ENCODE results near the gene CCNY. TPM values are rescaled to one million over a fixed set of nuclear protein-coding genes. Genes with fewer than 3 reads are reported as not detected.

Gene CCNY
- total and polyA plus RNA-seq, 2 experiments from 2014 or later = 38.9 to 79.9 TPM

GRCh38 chr10:35448687-35449662 lies 112.7 kb downstream of the CCNY start:
- H3K4me1 ChIP-seq (ENCODE audit: low read depth) = peaks cover 24% of the 10 kb centered on the region
- H3K9me3 ChIP-seq (ENCODE audit: low read depth) = no peaks in the 10 kb centered on the region
- no peaks in the 10 kb centered on the region for H3K36me3 ChIP-seq
- TF ChIP-seq CTCF (IDR thresholded peaks at IDR 0.05; ENCODE audit: low read depth, low read length) = no peak
- DNase-seq (ENCODE audit: low read depth in 1 of 2, low spot score in 1 of 2) = peak in 1 of 2 donors; percentile 84
- H3K27me3 ChIP-seq = no peaks in the 10 kb centered on the region
- no peak overlapping the region for H3K4me3 ChIP-seq
- no peak overlapping the region for H3K27ac ChIP-seq

GRCh38 chr10:35449944-35450343 lies 113.6 kb downstream of the CCNY start:
- no peak for DNase-seq (ENCODE audit: low read depth in 1 of 2, low spot score in 1 of 2)
- no peak overlapping the region for H3K27ac ChIP-seq
- H3K4me3 ChIP-seq = no peak overlapping the region
- H3K27me3 ChIP-seq = no peaks in the 10 kb centered on the region
- no peaks in the 10 kb centered on the region for H3K36me3 ChIP-seq
- no peaks in the 10 kb centered on the region for H3K9me3 ChIP-seq (ENCODE audit: low read depth)
- no peak for TF ChIP-seq CTCF (IDR thresholded peaks at IDR 0.05; ENCODE audit: low read depth, low read length)
- H3K4me1 ChIP-seq (ENCODE audit: low read depth) = peaks cover 24% of the 10 kb centered on the region

- TF ChIP-seq CTCF (IDR thresholded peaks at IDR 0.05; ENCODE audit: low read depth, low read length) = no peak
- no peak overlapping the region for H3K27ac ChIP-seq
- peak in 1 of 2 donors; percentile 59 for DNase-seq (ENCODE audit: low read depth in 1 of 2, low spot score in 1 of 2)
- no peaks in the 10 kb centered on the region for H3K36me3 ChIP-seq
- H3K4me1 ChIP-seq (ENCODE audit: low read depth) = peaks cover 24% of the 10 kb centered on the region
- no peaks in the 10 kb centered on the region for H3K9me3 ChIP-seq (ENCODE audit: low read depth)
- H3K27me3 ChIP-seq = no peaks in the 10 kb centered on the region
- H3K4me3 ChIP-seq = no peak overlapping the region
Observed at GRCh38 chr10:35451151-35452016, 115.1 kb downstream of the CCNY start.

- H3K27ac ChIP-seq = no peak overlapping the region
- no peak for TF ChIP-seq CTCF (IDR thresholded peaks at IDR 0.05; ENCODE audit: low read depth, low read length)
Observed at GRCh38 chr10:35452171-35452570, 115.9 kb downstream of the CCNY start.

GRCh38 chr10:35452847-35453246 lies 116.5 kb downstream of the CCNY start:
- TF ChIP-seq CTCF (IDR thresholded peaks at IDR 0.05; ENCODE audit: low read depth, low read length) = no peak
- H3K9me3 ChIP-seq (ENCODE audit: low read depth) = no peaks in the 10 kb centered on the region
- no peak overlapping the region for H3K27ac ChIP-seq
- DNase-seq (ENCODE audit: low read depth in 1 of 2, low spot score in 1 of 2) = no peak
- H3K27me3 ChIP-seq = no peaks in the 10 kb centered on the region
- peaks cover 24% of the 10 kb centered on the region for H3K4me1 ChIP-seq (ENCODE audit: low read depth)
- no peaks in the 10 kb centered on the region for H3K36me3 ChIP-seq
- no peak overlapping the region for H3K4me3 ChIP-seq

More at GRCh38 chr10:35452171-35452570, 115.9 kb downstream of the CCNY start:
- H3K27me3 ChIP-seq = no peaks in the 10 kb centered on the region
- H3K4me3 ChIP-seq = no peak overlapping the region
- H3K9me3 ChIP-seq (ENCODE audit: low read depth) = no peaks in the 10 kb centered on the region
- DNase-seq (ENCODE audit: low read depth in 1 of 2, low spot score in 1 of 2) = no peak
- peaks cover 24% of the 10 kb centered on the region for H3K4me1 ChIP-seq (ENCODE audit: low read depth)
- H3K36me3 ChIP-seq = no peaks in the 10 kb centered on the region

Measured in cardiac muscle cell (in vitro differentiated cells and primary cell).